Right forelimb (tissue), 1 donor: ENCODE data around the gene NFKB1.

ENCODE experiments used
- DNase-seq: peaks from one replicate; pipeline ENCODE4 v3.0.0-alpha.2; 2018

NFKB1 gene

DNA sequence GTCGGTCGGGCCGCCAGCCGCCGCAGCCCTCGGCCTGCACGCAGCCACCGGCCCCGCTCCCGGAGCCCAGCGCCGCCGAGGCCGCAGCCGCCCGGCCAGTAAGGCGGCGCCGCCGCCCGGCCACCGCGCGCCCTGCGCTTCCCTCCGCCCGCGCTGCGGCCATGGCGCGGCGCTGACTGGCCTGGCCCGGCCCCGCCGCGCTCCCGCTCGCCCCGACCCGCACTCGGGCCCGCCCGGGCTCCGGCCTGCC lies 213 bp downstream of the NFKB1 start:
- no peak for DNase-seq

DNA sequence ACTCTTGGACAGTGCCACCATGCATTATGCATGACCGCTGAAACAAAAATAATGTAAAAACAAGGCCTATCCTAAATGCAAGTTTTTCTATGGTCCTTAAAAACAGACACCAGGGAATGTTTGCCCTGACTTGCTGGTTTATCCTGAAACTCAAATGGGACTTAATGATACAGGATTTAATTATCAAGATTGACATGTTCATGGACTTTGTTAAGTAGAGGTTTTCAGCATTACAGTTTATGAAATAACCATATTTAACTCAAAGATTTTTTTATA lies 1.3 kb downstream of the NFKB1 start:
- no peak for DNase-seq

DNA sequence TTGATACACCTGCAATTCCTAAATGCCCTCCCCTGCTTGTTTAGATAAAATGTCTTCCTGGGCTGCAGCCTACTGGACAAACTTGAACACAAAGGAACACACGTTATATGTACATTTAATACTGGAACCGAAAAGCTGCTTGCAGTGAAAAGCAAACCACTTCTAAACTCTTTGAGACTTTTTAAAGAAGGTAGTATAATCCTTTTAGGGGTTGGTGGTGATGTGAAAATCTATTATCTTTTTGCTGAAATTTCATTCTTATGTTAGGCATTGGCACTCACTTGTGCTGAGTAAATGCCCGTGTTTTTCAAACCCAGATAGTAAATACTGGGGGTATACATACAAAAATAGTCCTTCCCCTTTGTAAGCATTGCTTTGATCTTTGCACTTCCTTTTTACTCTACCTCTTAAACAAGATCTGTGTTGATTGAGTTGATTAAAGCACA lies 2.2 kb downstream of the NFKB1 start:
- DNase-seq, result no peak

DNA sequence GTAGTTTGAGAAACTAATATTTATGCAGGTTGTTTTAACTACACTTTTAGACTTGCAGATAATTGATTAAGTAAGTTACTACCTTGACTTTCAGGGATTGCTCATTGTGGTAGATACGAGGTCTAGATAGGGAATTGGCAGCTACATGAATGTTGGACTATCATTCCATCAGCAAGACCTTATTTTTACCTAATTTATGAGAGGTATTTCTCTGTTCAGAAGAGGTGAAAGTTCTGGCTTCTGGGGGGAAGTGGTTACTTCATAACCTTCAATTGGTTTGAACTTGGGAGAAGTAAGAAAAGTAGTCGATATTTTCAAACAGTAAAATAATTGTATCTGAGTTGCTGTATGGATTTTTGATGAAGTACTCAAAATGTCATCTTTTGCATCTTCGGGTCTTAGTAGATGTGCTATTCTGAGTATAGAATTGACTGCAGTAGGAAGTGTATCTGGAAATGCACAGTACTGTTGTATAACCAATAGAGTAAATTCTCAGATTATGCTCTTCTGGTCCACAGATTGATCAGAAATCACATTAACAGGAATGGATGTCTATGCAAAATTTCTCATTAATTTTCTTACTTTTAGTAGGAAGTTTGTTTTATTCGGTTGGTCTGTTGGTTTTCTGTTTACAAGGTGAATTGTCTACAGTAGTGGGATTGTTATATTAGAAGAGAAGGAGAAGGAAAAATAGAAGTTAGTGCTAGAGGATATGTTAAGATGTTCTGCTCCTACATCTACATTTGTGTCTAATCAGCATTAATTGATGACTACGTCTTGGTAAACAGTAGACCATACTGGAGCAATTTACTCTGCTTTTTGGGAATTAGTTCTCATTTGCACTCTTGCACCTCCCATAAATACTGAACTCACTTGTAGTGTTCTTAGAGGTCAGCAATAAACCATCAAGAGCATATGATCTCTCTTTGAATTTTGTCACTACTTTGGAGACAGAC lies 3.0 kb downstream of the NFKB1 start:
- DNase-seq, result no peak

DNA sequence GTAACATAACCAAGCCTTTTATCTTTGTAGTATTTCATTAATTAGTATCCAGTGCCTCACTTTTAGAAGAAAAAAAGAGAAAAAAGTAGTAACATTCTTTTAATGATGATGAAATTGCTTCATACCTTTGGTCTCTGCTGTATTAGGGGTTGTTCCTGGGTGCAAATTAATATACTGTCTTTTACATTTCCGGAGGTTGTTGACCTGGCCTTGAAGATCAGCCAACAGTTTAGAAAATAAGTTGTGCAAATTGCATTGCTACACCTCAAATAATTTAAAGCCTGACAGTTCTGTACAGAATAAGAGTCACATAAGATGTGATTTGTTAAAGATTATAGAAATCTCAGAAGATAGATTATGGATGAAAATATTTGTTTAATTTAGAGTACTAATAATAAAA lies 3.8 kb downstream of the NFKB1 start:
- no peak for DNase-seq

DNA sequence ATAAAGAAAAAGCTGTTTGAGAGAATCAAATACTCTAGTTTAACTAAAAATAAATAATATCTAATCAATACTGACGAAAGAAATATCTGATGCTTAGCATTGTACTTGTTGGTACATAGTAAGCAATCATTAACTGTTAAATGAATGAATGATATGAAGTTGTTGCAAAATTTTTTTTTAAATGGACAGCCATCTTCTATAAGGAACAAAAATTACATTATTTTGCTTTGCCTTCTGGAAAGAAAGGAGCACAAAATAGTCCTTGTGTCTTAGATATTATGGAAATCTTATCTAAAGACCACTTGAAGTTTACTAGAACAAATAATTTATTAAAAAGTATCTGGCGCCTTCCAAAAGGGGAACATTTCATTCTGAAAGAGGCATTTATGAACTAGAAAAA lies 4.5 kb downstream of the NFKB1 start:
- no peak for DNase-seq

DNA sequence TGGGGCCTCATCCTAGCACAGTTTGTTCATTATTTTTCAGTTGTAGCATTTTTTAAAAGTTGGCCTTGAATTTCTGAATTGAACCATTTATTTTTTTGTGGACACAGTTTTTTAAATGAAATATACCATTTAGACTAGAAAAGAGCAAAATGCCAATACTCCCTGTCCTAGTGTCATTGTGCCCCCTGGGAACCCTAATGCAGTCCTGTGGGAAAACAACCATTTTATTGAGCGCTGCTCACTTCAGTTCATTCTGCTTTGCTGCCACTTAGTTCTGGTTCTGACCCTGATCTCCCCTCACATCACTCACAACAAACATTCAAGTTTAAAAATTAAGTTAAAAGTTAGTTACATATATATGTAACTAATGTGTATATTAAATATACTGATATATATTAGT lies 5.4 kb downstream of the NFKB1 start:
- no peak for DNase-seq

DNA sequence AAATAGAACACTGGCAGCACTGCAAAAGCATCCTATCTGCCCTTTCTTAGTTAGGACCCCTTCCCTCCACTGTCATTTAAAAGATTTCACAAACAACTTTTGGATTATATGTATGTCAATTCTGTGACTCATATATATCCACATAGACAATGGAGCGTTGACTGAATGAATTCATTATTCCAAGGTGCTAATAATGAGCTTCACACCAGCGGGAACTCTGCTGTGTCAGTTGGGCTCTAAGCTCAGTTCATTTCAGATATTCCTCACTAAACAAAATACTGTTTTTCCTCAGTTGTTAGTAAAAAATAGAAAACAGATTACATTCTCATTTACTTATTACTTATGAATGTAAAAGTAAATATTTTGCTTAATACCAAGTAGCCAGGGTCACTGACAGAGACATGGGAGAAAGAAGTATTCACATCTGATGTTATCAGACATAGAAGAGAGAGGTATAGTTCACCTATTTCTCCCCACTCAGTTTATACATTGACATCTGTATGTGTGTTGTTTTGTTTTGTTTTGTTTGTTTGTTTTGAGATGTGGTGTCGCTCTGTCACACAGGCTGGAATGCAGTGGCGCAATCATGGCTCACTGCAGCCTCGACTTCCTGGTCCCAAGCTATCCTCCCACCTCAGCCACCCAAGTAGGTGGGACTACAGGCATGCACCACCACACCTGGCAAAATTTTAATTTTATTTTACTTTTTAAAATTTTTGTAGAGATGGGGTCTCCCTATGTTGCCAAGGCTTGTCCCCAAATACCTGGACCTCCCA lies 10.9 kb downstream of the NFKB1 start:
- no peak for DNase-seq

DNA sequence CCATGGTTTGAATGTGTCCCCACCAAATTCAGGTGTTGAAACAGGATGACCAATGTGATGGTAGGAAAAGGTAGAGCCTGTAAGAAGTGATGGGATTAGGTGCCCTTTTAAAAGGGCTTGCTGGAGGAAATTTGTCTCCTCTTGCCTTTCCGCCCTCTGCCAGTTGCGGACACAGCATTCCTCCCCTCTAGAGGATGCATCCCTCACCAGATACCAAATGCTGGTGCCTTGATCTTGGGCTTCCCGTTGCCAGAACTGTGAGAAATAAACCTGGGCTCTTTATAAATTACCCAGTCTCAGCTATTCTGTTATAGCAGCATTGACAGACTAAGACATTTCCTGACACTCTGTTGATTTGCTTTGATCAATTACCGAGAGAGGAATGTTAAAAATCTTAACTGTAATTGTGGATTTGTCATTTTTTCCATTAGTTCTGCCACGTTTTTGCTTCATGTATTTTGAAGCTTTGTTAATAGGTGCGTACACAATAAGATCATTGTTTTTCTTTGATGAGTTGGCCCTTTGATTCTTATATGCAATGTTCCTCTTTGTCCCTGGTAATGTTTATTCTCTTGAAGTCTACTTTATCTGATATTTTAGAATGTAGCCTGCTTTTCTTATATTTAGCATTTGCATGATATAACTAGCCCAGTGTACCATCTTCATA lies 13.3 kb downstream of the NFKB1 start:
- no peak for DNase-seq

DNA sequence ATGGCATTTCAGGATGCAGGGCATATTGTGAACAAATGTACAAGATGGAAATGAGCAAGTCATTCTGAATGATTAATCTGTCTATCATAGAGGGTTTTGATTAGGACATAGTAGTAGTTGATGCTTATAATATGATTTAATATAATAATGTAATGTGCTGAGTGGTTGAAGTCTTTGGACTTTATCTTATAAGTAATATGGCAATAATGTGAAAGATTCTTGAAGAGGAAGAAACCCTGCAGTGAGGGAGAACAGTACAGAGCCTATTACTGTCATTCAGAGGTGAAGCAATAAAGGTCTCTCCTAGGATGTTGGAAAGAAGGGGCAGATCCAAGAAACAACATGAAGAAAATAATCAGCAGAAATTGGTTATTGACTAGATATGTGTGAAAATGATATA lies 16.6 kb downstream of the NFKB1 start:
- no peak for DNase-seq

DNA sequence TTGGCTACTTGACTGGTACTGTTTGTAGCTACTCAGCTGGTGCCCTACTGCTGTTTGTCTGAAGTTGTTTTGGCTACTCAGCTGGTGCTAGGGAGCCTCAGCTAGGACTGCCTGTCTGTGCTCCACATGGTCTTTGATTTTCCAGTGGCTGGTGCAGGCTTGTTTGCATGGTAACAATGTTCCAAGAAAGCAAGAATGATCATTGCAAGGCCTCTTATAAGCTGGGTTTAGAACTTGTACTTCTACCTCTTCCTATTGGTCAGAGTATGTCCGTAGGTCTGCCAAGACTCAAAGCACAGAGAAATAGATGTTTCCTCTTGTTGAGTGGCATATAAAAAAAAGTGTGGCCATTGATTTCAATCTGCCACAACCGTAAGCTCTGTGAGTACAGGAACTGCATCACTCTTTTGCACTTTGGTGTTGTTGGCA lies 17.6 kb downstream of the NFKB1 start:
- DNase-seq, result no peak

DNA sequence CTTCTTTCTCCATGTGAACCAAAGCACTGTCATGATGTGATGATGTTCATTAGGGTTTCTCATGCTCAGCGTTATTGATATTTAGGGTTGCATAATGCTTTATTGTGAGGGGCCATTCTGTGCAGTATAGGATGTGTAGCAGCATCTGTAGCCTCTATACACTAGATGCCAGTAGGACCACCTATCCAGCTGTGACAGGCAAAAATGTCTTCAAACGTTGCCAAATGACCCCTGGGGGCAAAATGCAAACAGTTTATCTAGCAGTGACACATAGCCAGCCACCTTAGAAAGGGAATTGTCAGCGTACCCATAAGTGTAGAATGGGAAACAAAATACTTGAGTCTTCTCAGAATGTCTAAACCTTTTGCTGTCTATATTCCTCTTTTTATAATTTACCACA lies 18.8 kb downstream of the NFKB1 start:
- DNase-seq, result no peak

DNA sequence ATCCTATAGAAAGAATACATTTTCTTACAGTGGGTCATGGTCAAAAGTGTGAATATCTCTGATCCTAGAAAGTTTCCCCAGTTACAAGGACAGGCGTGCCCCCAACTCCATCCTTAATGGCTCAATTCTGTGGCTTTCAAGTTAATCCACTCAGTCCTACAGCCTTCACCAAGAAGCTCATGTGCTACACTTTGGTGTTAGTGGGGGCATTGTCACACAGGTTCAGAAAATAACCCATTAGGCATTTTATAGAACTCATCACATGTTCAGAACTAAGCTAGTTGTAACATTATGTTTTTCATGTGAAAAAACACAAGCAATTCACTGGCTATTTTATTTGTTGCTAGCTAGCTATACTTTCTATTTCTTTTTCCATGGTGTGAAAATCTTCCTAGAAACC lies 20.4 kb downstream of the NFKB1 start:
- DNase-seq, result no peak

DNA sequence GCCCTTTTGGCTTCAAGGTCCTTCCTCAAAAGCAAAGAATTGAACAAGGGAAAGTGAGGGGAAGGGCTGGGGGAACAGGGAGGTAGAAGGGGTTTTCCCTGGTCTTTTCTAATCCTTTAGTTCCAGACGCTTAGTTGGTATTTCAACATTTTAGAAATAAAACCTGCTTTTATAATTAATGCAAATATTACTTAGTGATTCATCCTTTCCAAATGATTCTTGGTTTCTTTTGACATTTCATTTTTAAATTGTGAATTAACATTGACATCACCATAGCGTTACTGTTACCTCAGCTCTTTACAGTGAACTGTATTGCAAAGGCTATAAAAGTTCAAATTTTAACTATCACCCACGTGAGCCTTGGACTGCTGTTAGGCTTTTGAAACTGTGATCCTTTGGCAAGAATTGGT lies 20.9 kb downstream of the NFKB1 start:
- DNase-seq, result no peak

DNA sequence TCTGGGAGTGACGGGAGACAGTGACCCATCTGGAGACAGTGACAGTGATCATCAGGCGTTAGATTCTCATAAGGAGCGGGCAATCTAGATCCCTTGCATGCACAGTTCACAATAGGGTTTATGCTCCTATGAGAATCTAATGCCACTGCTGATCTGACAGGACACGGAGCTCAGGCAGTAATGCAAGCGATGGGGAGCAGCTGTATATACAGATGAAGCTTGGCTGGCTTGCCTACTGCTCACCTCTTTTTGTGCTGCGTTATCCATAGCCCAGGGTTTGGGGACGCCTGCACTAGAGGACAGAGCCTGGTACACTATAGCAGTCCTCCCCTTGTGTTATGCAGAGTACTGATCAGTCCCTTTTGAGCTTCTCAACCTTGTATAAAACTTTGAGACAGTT lies 23.5 kb downstream of the NFKB1 start:
- DNase-seq, result no peak

DNA sequence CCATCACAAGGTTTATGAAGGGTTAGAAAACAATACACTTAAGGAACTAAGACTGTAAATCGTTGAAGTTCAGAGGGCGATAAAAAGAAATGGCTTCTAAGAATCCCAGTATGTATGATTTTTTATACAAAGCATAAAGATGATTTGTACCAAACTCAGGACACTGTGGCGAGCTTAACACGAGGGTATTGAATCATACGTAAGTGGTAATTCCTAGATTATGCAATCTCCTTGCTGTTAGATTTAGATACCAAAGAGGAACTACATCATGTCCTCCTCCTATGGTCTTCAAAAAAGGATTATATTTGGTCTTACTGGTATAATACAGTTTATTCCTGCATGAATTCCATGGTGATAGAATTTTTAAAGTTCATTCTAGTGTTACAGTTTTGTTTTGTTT lies 23.9 kb downstream of the NFKB1 start:
- no peak for DNase-seq

DNA sequence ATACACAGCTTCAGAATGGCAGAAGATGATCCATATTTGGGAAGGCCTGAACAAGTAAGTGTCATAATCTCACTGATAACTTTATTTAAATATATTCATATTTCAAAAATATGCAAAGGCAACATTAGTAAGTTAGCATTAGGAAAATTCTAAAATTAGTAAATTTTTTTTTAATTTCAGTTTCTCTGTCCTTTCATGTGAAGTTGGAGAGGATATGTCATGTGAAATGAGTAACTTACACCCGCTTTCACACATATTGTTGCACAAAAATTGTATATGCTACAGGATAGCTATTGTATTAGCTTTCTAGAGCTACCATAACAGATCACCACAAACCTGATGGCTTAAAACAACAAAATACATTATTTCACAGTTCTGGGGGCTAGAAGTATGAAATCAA lies 24.3 kb downstream of the NFKB1 start:
- no peak for DNase-seq

DNA sequence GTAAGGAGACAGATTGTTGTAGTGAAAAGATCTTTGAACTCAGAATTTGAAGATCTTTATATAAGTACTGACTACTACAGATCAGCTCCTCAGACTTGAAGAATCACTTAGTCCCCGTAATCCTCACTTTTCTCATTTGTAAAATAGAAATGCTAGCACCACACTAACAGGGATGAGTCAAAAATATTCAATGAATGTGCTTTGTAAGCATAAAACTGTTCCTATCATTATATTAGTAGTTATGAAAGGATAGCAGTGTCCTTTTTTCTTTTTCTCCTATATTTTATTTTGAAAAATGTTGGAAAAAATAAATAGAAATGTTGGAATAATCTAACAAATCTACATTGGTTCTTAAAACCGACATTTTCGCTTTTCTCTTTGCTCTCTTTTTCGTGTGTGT lies 25.4 kb downstream of the NFKB1 start:
- DNase-seq, result no peak

DNA sequence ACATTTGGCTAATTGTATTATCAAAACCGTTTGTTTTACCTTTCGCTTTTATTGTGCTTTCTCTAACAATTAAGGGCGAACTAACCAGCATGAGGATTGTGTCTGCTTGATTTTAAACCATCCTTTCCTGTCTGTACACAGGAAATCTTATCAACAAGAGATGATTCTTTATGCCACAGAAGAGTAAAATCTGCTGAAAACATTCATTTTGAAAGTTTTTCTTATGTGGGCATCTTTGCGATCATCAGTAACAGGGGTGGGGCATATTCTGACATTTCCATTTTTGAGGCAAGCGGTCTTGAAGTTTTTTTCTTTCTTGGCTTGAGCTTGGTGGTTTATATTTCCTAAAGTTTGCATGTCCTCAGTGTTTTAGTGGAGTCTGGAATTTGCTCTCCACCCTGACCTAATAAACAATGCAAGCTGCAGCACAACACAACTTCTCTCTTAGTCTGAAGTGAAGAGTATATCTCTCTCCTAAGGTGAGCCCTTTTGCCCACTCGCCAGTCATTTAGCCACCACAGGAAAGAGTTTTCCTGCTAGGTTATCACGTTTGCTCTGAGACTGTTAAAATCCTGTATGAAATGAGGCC lies 26.6 kb downstream of the NFKB1 start:
- no peak for DNase-seq

DNA sequence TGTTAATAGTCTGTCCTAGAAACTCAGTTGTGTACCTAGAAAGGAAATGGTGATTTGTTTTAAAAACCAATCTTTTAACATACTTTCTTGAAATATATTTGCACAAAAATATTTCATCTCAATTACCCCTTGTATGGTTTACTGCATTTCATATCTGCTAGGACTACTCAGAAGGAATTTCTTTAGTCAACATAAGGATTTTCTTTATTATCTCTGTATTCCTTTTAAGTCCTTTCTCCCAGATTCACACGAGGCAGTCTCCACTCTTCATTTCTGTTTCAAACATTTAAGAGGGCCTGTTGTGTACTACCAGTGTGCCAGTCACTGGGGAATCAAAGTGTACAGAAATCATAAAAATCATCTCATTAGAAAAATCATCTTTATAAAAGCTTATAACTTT lies 28.8 kb downstream of the NFKB1 start:
- no peak for DNase-seq

DNA sequence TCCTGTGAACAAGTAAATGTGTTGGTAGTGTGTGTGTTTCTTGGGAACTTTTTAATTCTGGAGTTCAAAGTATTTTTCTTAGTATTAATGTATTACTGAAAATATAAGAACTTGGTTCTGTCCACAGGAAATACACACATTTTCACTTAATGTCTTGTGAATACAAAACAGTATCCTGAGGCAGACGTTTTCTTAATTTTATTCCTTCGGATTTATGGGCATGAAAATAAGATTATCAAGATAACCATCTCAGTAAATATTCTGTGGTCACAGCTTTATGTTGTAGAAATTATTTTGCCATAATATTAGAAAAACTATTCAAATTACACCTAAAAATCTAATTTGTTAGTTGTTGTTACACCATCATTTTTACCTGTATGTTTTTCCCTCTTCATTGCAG lies 29.8 kb downstream of the NFKB1 start:
- no peak for DNase-seq

DNA sequence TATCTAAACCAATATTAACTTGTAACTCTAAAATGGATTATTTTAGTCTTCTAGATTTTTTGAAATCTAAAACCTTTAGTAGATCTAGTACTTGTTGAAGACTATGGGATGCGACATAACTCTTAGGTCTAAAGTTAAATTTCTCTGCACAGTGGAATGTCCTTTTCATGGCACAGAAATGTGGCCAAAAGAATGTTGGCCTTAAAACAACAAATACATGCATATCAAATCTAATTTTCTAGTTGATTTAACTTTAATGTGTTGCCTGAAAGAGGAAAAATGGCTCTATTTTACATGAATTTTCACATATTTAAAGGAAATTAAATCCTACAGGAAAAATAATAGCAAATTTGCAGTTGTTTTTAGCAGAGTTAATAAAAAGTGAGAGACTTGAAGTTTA lies 30.3 kb downstream of the NFKB1 start:
- DNase-seq, result no peak

DNA sequence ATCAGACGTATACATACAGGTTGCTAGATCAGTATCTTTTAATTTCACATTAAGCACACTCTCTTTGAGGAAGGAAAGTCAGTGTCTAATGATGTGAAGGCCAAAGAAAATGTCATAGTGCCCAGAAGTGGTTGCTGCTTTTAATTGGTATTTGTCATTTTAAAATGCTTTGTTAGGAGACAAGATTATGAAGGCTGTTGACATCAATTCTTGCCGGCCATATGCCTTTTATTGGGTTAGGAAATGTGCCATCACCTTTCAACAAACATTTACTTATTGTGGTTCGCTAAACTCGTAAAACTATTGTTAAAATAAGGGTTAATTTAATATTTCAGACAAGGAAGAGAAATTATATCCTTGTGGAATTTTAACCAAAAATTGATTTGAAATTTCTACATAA lies 32.2 kb downstream of the NFKB1 start:
- no peak for DNase-seq

DNA sequence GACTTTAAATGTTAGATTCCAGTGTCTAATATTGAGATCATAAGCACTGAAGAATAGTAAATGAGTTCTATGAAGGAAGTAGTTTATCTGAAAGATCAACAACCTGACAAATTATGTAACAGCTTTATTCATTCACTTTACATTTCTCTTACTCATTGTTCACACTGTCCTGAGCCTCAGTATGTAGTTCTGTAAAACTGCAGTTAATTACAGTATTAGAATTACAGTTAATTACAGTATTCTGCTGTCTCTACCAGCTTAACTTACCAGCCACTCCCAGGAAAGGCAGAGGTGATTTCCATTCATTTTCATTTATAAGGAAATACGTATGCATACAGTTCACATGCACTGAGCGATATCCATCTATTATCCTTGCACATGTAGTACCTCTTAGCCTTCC lies 32.7 kb downstream of the NFKB1 start:
- DNase-seq, result no peak
